ENCODE measurements around the gene SLC12A2.

GRCh38 chr5:128156521-128156920, 73.0 kb downstream of the SLC12A2 start:
- no peak for TF ChIP-seq EZH2 (IDR thresholded peaks at IDR 0.05; ENCODE audit: insufficient read depth, poor library complexity, severe bottlenecking)
- TF ChIP-seq EZH2phosphoT487 (IDR thresholded peaks at IDR 0.05; ENCODE audit: insufficient read depth, low read depth) = no peak

Data from GM23248 (cell line).